Osteoblast (primary cell): Measurements from ENCODE around the gene PKP1. TPM values are rescaled to one million over a fixed set of nuclear protein-coding genes. Genes with fewer than 3 reads are reported as not detected.

Experiments
- DNase-seq: peaks from one replicate; pipeline ENCODE4 v3.0.0; 2011; ENCODE audit warnings: low spot score, mixed read lengths; ENCODE audit not compliant: insufficient read length; ENCODE audit errors: missing footprints
- H2AFZ ChIP-seq: 2 replicates; pipeline ENCODE4 v1.6.0; 2011; ENCODE audit warnings: mild to moderate bottlenecking, low read length
- H3K27ac ChIP-seq: 2 replicates; pipeline ENCODE4 v1.5.1; 2011; ENCODE audit warnings: mild to moderate bottlenecking, low read depth, low read length, moderate library complexity
- H3K27me3 ChIP-seq: 2 replicates; pipeline ENCODE4 v1.6.0; 2012; ENCODE audit warnings: mild to moderate bottlenecking, control low read depth, inconsistent platforms, low read length, moderate library complexity; ENCODE audit not compliant: insufficient read depth
- H3K36me3 ChIP-seq: 2 replicates; pipeline ENCODE4 v1.5.1; 2011; ENCODE audit warnings: mild to moderate bottlenecking, low read length, control low read depth, moderate library complexity; ENCODE audit not compliant: insufficient read depth
- H3K4me1 ChIP-seq: 2 replicates; pipeline ENCODE4 v1.5.1; 2011; ENCODE audit warnings: mild to moderate bottlenecking, low read length, control low read depth, moderate library complexity; ENCODE audit not compliant: insufficient read depth
- H3K4me2 ChIP-seq: 2 replicates; pipeline ENCODE4 v1.6.0; 2011; ENCODE audit warnings: mild to moderate bottlenecking, low read length; ENCODE audit not compliant: insufficient read depth
- H3K4me3 ChIP-seq: fragments of 200-600 bp; sonication (generic); 3 replicates; pipeline ENCODE4 v1.5.1; 2012; ENCODE audit warnings: mild to moderate bottlenecking, low read length, inconsistent platforms; ENCODE audit not compliant: insufficient read depth
- H3K79me2 ChIP-seq: 2 replicates; pipeline ENCODE4 v1.6.0; 2012; ENCODE audit warnings: mild to moderate bottlenecking, low read length, control low read depth, inconsistent platforms; ENCODE audit not compliant: insufficient read depth
- H3K9me3 ChIP-seq: 2 replicates; pipeline ENCODE4 v1.5.1; 2011; ENCODE audit warnings: low read depth, low read length, control low read depth
- H4K20me1 ChIP-seq: 2 replicates; pipeline ENCODE4 v1.6.0; 2012; ENCODE audit warnings: mild to moderate bottlenecking, low read length, control low read depth; ENCODE audit not compliant: insufficient read depth
- CTCF ChIP-seq: IDR thresholded peaks from 2 replicates; pipeline ENCODE4 v1.5.1; 2011; ENCODE audit warnings: mild to moderate bottlenecking, low read depth, low read length, moderate library complexity; ENCODE audit errors: extremely low read depth
- total RNA-seq: library from RNA; depleted of rRNA; stranded (reverse); fragments of >200 nt; gene quantifications from 2 replicates; pipeline ENCODE4 v1.2.3, GENCODE V29; 2012

Gene PKP1
- total RNA-seq, 1 donor = under 0.01 TPM

GRCh38 chr1:201325678-201326060 lies 42.4 kb downstream of the PKP1 start:
- DNase-seq = peak; percentile 66
- Histone ChIP-seq H4K20me1 (no peaks in the 10 kb centered on the region), H3K4me1 (peaks cover 6% of the 10 kb centered on the region), H3K27me3 (no peaks in the 10 kb centered on the region), H3K36me3 (no peaks in the 10 kb centered on the region), H2AFZ (no peak overlapping the region), H3K4me3 (no peak overlapping the region), H3K79me2 (no peaks in the 10 kb centered on the region), H3K4me2 (no peak overlapping the region), H3K9me3 (no peaks in the 10 kb centered on the region), H3K27ac (no peak overlapping the region)
- no peak for TF ChIP-seq CTCF

- DNase-seq = peak; percentile 30
- no peaks in the 10 kb centered on the region for H3K36me3 ChIP-seq
- no peaks in the 10 kb centered on the region for H3K9me3 ChIP-seq
- H3K79me2 ChIP-seq = no peaks in the 10 kb centered on the region
- peaks cover 6% of the 10 kb centered on the region for H3K4me1 ChIP-seq
- no peak overlapping the region for H3K4me2 ChIP-seq
- H4K20me1 ChIP-seq = no peaks in the 10 kb centered on the region
- no peak overlapping the region for H2AFZ ChIP-seq
- TF ChIP-seq CTCF = no peak
- H3K4me3 ChIP-seq = no peak overlapping the region
- H3K27me3 ChIP-seq = no peaks in the 10 kb centered on the region
- H3K27ac ChIP-seq = no peak overlapping the region
Measured at GRCh38 chr1:201326710-201327109, 43.4 kb downstream of the PKP1 start.

- H3K4me1 ChIP-seq = peaks cover 6% of the 10 kb centered on the region
- no peak overlapping the region for H2AFZ ChIP-seq
- H4K20me1 ChIP-seq = no peaks in the 10 kb centered on the region
- no peaks in the 10 kb centered on the region for H3K9me3 ChIP-seq
- DNase-seq = peak; percentile 66
- no peaks in the 10 kb centered on the region for H3K79me2 ChIP-seq
- H3K4me2 ChIP-seq = no peak overlapping the region
- H3K4me3 ChIP-seq = no peak overlapping the region
- H3K27ac ChIP-seq = no peak overlapping the region
- H3K27me3 ChIP-seq = no peaks in the 10 kb centered on the region
- TF ChIP-seq CTCF = no peak
- no peaks in the 10 kb centered on the region for H3K36me3 ChIP-seq
Measured at GRCh38 chr1:201327687-201328240, 44.5 kb downstream of the PKP1 start.

GRCh38 chr1:201328576-201328975 lies 45.3 kb downstream of the PKP1 start:
- H3K27ac ChIP-seq = no peak overlapping the region
- TF ChIP-seq CTCF = no peak
- no peak overlapping the region for H3K4me3 ChIP-seq
- no peaks in the 10 kb centered on the region for H4K20me1 ChIP-seq
- H2AFZ ChIP-seq = no peak overlapping the region
- no peaks in the 10 kb centered on the region for H3K9me3 ChIP-seq
- no peak overlapping the region for H3K4me2 ChIP-seq
- H3K79me2 ChIP-seq = no peaks in the 10 kb centered on the region
- no peak for DNase-seq
- H3K27me3 ChIP-seq = no peaks in the 10 kb centered on the region
- no peaks in the 10 kb centered on the region for H3K36me3 ChIP-seq
- peaks cover 6% of the 10 kb centered on the region for H3K4me1 ChIP-seq
